Fibroblast of lung (primary cell): ENCODE measurements around the gene FKBP14.

ENCODE experiments used
- CTCF ChIP-seq, 2 donors: IDR thresholded peaks in 1 of 2; conservative IDR thresholded peaks in 1 of 2; 1 replicate in 1 of 2; 2 replicates in 1 of 2; pipeline ENCODE4 v1.5.1; 2011 to 2012; ENCODE audit warnings: low read length in 2 of 2, control low read depth in 1 of 2, inconsistent platforms in 1 of 2, low read depth in 1 of 2, mild to moderate bottlenecking in 1 of 2
- EZH2 ChIP-seq: IDR thresholded peaks from 2 replicates; pipeline ENCODE4 v1.5.1; 2012; ENCODE audit warnings: low read length, control low read depth, mild to moderate bottlenecking; ENCODE audit errors: missing control alignments

- TF ChIP-seq EZH2 (no peak), CTCF (conservative IDR thresholded peaks at IDR 0.05 in 1 of 2, IDR thresholded peaks at IDR 0.05 in 1 of 2; ENCODE audit: low read depth in 1 of 2, low read length in 2 of 2) (no peak)
These were observed 37.9 kb downstream of the FKBP14 start for GRCh38 chr7:29988424-29989256.
